HuH-7.5 (cell line): Measurements from ENCODE around the gene ROPN1L.
"Not testable (repeated sequence)": the region's sequence is repeated elsewhere in the genome, so short reads cannot be mapped to it uniquely, and the experiment has no call there.

Experiments
- DNase-seq: peaks from one replicate; pipeline ENCODE4 v3.0.0; 2011; ENCODE audit warnings: low spot score

The ROPN1L gene

GRCh38 chr5:10441083-10441991 is at the start of gene ROPN1L:
TSS of gene ROPN1L (plus strand) at chr5:10441879. CDS start at chr5:10442168, 289 bp downstream.
- DNase-seq, result peak; percentile 87

- not testable (repeated sequence) for DNase-seq
Observed at GRCh38 chr5:10392567-10393328, 48.9 kb upstream of the ROPN1L start.

- no peak for DNase-seq
Observed at GRCh38 chr5:10393491-10393890, 48.2 kb upstream of the ROPN1L start.

GRCh38 chr5:10396552-10396951 is 45.1 kb upstream of the ROPN1L start:
- no peak for DNase-seq

- DNase-seq, result no peak
Observed at GRCh38 chr5:10399839-10400238, 41.8 kb upstream of the ROPN1L start.

- DNase-seq, result no peak
Observed at GRCh38 chr5:10400411-10400810, 41.3 kb upstream of the ROPN1L start.

- no peak for DNase-seq
Observed at GRCh38 chr5:10400831-10401230, 40.8 kb upstream of the ROPN1L start.

- DNase-seq, result no peak
Observed at GRCh38 chr5:10401498-10401897, 40.2 kb upstream of the ROPN1L start.

- DNase-seq, result no peak
Observed at GRCh38 chr5:10403829-10404228, 37.9 kb upstream of the ROPN1L start.

- no peak for DNase-seq
Observed at GRCh38 chr5:10406651-10407050, 35.0 kb upstream of the ROPN1L start.

- no peak for DNase-seq
Observed at GRCh38 chr5:10409504-10409903, 32.2 kb upstream of the ROPN1L start.

GRCh38 chr5:10410662-10411061 is 31.0 kb upstream of the ROPN1L start:
- DNase-seq, result no peak

GRCh38 chr5:10411336-10411735 is 30.3 kb upstream of the ROPN1L start:
- DNase-seq, result no peak

GRCh38 chr5:10416868-10417267 is 24.8 kb upstream of the ROPN1L start:
- no peak for DNase-seq

GRCh38 chr5:10418654-10419345 is 22.9 kb upstream of the ROPN1L start:
- DNase-seq, result no peak

GRCh38 chr5:10420468-10420867 is 21.2 kb upstream of the ROPN1L start:
- no peak for DNase-seq

GRCh38 chr5:10420932-10421331 is 20.7 kb upstream of the ROPN1L start:
- DNase-seq, result no peak

GRCh38 chr5:10421896-10422691 is 19.6 kb upstream of the ROPN1L start:
- DNase-seq, result no peak

GRCh38 chr5:10423022-10423421 is 18.7 kb upstream of the ROPN1L start:
- no peak for DNase-seq

- no peak for DNase-seq
Observed at GRCh38 chr5:10424124-10424731, 17.5 kb upstream of the ROPN1L start.

GRCh38 chr5:10427201-10427600 is 14.5 kb upstream of the ROPN1L start:
- no peak for DNase-seq
